IMR-90 (cell line): ENCODE results near the gene VHLL. TPM values are rescaled to one million over a fixed set of nuclear protein-coding genes. Genes with fewer than 3 reads are reported as not detected.
A peak's percentile ranks its signal among the peaks of the same experiment; 100 is the strongest.

Source experiments
- ATAC-seq: fragments of 200-7000 bp; cut with Tn5 transposase; 2 replicates; pipeline ENCODE4 v1.9.1; 2020; ENCODE audit warnings: low read depth, mild to moderate bottlenecking, moderate library complexity
- BruUV-seq: library from RNA; stranded (reverse); fragments of 400-500 nt; replicated peaks from 2 replicates; lab custom pipeline; 2021; lab: Mats Ljungman, UMichigan
- CTCF ChIA-PET: fragments of 300-600 bp; formaldehyde crosslinking; extraction: SDS; loops from one replicate; lab custom pipeline; 2021; ENCODE audit warnings: antibody characterized with exemption; lab: Yijun Ruan, JAX
- POLR2A ChIA-PET: fragments of 300-600 bp; sonication (Branson Sonifier 250); formaldehyde crosslinking; loops from one replicate; lab custom pipeline; 2022; ENCODE audit warnings: antibody characterized with exemption; ENCODE audit not compliant: unreplicated experiment; lab: Charles Lee
- DNase-seq: peaks from one replicate; pipeline ENCODE4 v3.0.0; 2013
- H2AFZ ChIP-seq: replicated peaks from 2 replicates; pipeline ENCODE3; 2013; ENCODE audit warnings: low read length, mild to moderate bottlenecking; ENCODE audit not compliant: poor library complexity
- H2AK5ac ChIP-seq: 2 replicates; pipeline ENCODE4 v1.6.1; 2013; ENCODE audit warnings: low read depth, low read length, inconsistent platforms
- H2AK9ac ChIP-seq: replicated peaks from 2 replicates; pipeline ENCODE3; 2013; ENCODE audit warnings: mild to moderate bottlenecking, low read depth, low read length, moderate library complexity; ENCODE audit not compliant: poor library complexity
- H2BK120ac ChIP-seq: 2 replicates; pipeline ENCODE4 v1.6.1; 2013; ENCODE audit warnings: low read depth, low read length, inconsistent platforms
- H2BK15ac ChIP-seq: 3 replicates; pipeline ENCODE4 v1.6.1; 2013; ENCODE audit warnings: low read depth, low read length, inconsistent platforms
- H2BK20ac ChIP-seq: 2 replicates; pipeline ENCODE4 v1.6.1; 2013; ENCODE audit warnings: low read depth, mild to moderate bottlenecking, inconsistent platforms, low read length, moderate library complexity
- H2BK5ac ChIP-seq: 2 replicates; pipeline ENCODE4 v1.6.1; 2013; ENCODE audit warnings: mild to moderate bottlenecking, low read depth, low read length, inconsistent platforms; ENCODE audit not compliant: poor library complexity, severe bottlenecking
- H3K14ac ChIP-seq: replicated peaks from 2 replicates; pipeline ENCODE4 v1.6.1; 2013; ENCODE audit warnings: low read depth, low read length, inconsistent platforms
- H3K18ac ChIP-seq: 2 replicates; pipeline ENCODE4 v1.6.1; 2013; ENCODE audit warnings: low read depth, low read length, control low read depth
- H3K23ac ChIP-seq: 2 replicates; pipeline ENCODE4 v1.6.1; 2013; ENCODE audit warnings: low read depth, low read length, inconsistent platforms
- H3K27ac ChIP-seq: 2 replicates; pipeline ENCODE4 v1.5.1; 2013; ENCODE audit warnings: mild to moderate bottlenecking, control low read depth, low read length; ENCODE audit not compliant: insufficient read depth
- H3K27me3 ChIP-seq: 2 replicates; pipeline ENCODE4 v1.6.1; 2013; ENCODE audit warnings: low read length; ENCODE audit not compliant: control insufficient read depth, insufficient read depth
- H3K36me3 ChIP-seq: 2 replicates; pipeline ENCODE4 v1.6.1; 2013; ENCODE audit warnings: low read length, mixed read lengths; ENCODE audit not compliant: control insufficient read depth, insufficient read depth
- H3K4ac ChIP-seq: 2 replicates; pipeline ENCODE4 v1.6.1; 2013; ENCODE audit warnings: low read depth, low read length, inconsistent platforms
- H3K4me1 ChIP-seq: 2 replicates; pipeline ENCODE4 v1.6.1; 2013; ENCODE audit warnings: low read length, mixed read lengths; ENCODE audit not compliant: control insufficient read depth, insufficient read depth
- H3K4me2 ChIP-seq: 2 replicates; pipeline ENCODE4 v1.6.1; 2013; ENCODE audit warnings: low read depth, mild to moderate bottlenecking, control low read depth, low read length, moderate library complexity
- H3K4me3 ChIP-seq: 2 replicates; pipeline ENCODE4 v1.5.1; 2013; ENCODE audit warnings: low read depth, mild to moderate bottlenecking, control low read depth, low read length, moderate library complexity; ENCODE audit not compliant: insufficient read depth
- H3K56ac ChIP-seq: 2 replicates; pipeline ENCODE4 v1.6.1; 2013; ENCODE audit warnings: low read length, inconsistent platforms; ENCODE audit not compliant: insufficient read depth; ENCODE audit errors: extremely low read depth
- H3K79me1 ChIP-seq, 2 experiments: 2 replicates each; pipeline ENCODE4 v1.6.1; 2013; ENCODE audit warnings: low read length in 2 of 2, inconsistent platforms in 1 of 2, low read depth in 1 of 2
- H3K9ac ChIP-seq: 2 replicates; pipeline ENCODE4 v1.6.1; 2013; ENCODE audit warnings: low read depth, low read length, control low read depth
- H3K9me1 ChIP-seq: 2 replicates; pipeline ENCODE4 v1.6.1; 2013; ENCODE audit warnings: low read length, inconsistent platforms; ENCODE audit not compliant: insufficient read depth
- H3K9me3 ChIP-seq: 2 replicates; pipeline ENCODE4 v1.6.1; 2013; ENCODE audit warnings: low read length; ENCODE audit not compliant: control insufficient read depth, insufficient read depth
- H4K20me1 ChIP-seq: 2 replicates; pipeline ENCODE4 v1.6.1; 2013; ENCODE audit warnings: low read length, inconsistent platforms; ENCODE audit not compliant: insufficient read depth
- H4K5ac ChIP-seq: 2 replicates; pipeline ENCODE4 v1.6.1; 2013; ENCODE audit warnings: mild to moderate bottlenecking, low read depth, low read length, control low read depth
- H4K8ac ChIP-seq, 2 experiments: 2 replicates each; pipeline ENCODE4 v1.6.1; 2013; ENCODE audit warnings: low read depth in 2 of 2, low read length in 2 of 2, control low read depth in 1 of 2, inconsistent platforms in 1 of 2
- H4K91ac ChIP-seq: 2 replicates; pipeline ENCODE4 v1.6.1; 2013; ENCODE audit warnings: low read depth, low read length, inconsistent platforms; ENCODE audit not compliant: insufficient read depth
- MAZ ChIP-seq: IDR thresholded peaks from 2 replicates; pipeline ENCODE4 v1.6.1; 2012; ENCODE audit warnings: low read depth, mild to moderate bottlenecking, low read length, improper control_type of control experiment, moderate library complexity, borderline replicate concordance
- POLR2A ChIP-seq: IDR thresholded peaks from 2 replicates; pipeline ENCODE4 v1.6.1; 2012; ENCODE audit warnings: mild to moderate bottlenecking, low read depth, low read length
- WGBS, 2 experiments: methylation state at CpG; one replicate each; pipeline versions ENCODE4 v1.1.5 to v1.1.7; 2013; ENCODE audit warnings: missing lambda C conversion rate in 2 of 2; ENCODE audit not compliant: insufficient read length in 1 of 2; ENCODE audit errors: extremely low coverage in 2 of 2; 5-methylcytosine and 5-hydroxymethylcytosine counted together
- dilution Hi-C: fragments of 300-500 bp; cut with HindIII; formaldehyde crosslinking; loops from one replicate; pipeline ENCODE4 v1.14.3; 2018; ENCODE audit warnings: low sequenced_read_pairs; ENCODE audit not compliant: unreplicated experiment
- in situ Hi-C: fragments of 300-500 bp; cut with MboI; formaldehyde crosslinking; loops from 3 replicates; pipeline ENCODE4 v1.14.3; 2019; ENCODE audit warnings: low sequenced_read_pairs, inconsistent platforms, mixed read lengths
- intact Hi-C: fragments of 100-400 bp; cut with micrococcal nuclease; formaldehyde crosslinking; loops from 2 replicates; pipeline ENCODE4 v1.10.0; 2022
- polyA plus RNA-seq, 3 experiments: library from polyadenylated mRNA; depleted of rRNA; stranded (reverse); fragments of >200 nt; gene quantifications; 2 replicates each; pipeline ENCODE4 v1.2.3, GENCODE V29; 2012; ENCODE audit warnings: low replicate concordance in 1 of 3
- total RNA-seq: library from RNA; depleted of rRNA; stranded (reverse); fragments of >200 nt; gene quantifications from 2 replicates; pipeline ENCODE4 v1.2.3, GENCODE V29; 2012

VHLL gene
- total and polyA plus RNA-seq, 2 of the 4 experiments (the other 2 are of a cell fraction), result not detected

GRCh38 chr1:156281693-156282478 lies 17.2 kb downstream of the VHLL start:
- Histone ChIP-seq H4K91ac (peak overlapping the region; percentile 21), H2AFZ (peak overlapping the region; percentile 65), H2BK120ac (no peak overlapping the region), H2BK5ac (peak overlapping the region; percentile 4), H3K27ac (peak overlapping the region; percentile 78), H2AK9ac (peak overlapping the region; percentile 90), H3K79me1 (peaks cover 45 to 71% of the 10 kb centered on the region in 2 experiments; a peak in 3 of 4 replicates), H3K4ac (peak overlapping the region; percentile 53), H3K56ac (peak overlapping the region; percentile 79), H4K5ac (peak overlapping the region; percentile 55), H3K18ac (peak overlapping the region; percentile 35; the same call in 1 of the 2 replicates), H3K4me3 (peak overlapping the region; percentile 67), H3K4me2 (peak overlapping the region; percentile 90), H3K9ac (peak overlapping the region; percentile 86), H3K9me1 (peaks cover 7% of the 10 kb centered on the region), H4K20me1 (peaks cover 32% of the 10 kb centered on the region), H3K36me3 (peaks cover 17% of the 10 kb centered on the region), H3K14ac (peak overlapping the region; percentile 88), H3K23ac (peak overlapping the region; percentile 25), H3K27me3 (no peaks in the 10 kb centered on the region), H4K8ac (peak overlapping the region; percentile 72 to 74), H3K9me3 (no peaks in the 10 kb centered on the region), H2BK15ac (no peak overlapping the region; the same call in 2 of the 3 replicates), H2BK20ac (no peak overlapping the region), H3K4me1 (peaks cover 9% of the 10 kb centered on the region), H2AK5ac (peak overlapping the region; percentile 76; the same call in 1 of the 2 replicates)
- TF ChIP-seq MAZ (no peak), POLR2A (peak; percentile 18; the same call in 1 of the 2 replicates)
- no TSS peak for BruUV-seq
- dilution Hi-C loops (no loop called here), intact Hi-C loops (no loop called here), in situ Hi-C loops (no loop called here)
- WGBS, 2 experiments, result 6% methylated on average over 3 of the region's 22 CpGs; no CpG with 5 or more reads in 1 of the 2 experiments
- ChIA-PET CTCF (interaction anchor here (0.6 to 1.0 kb wide), 2 partner anchors 17 to 342 kb away, joined by 3 to 7 read pairs; partner anchors contain the start of gene VHLL), POLR2A (interaction anchor here (0.6 to 1.7 kb wide), 4 partner anchors 14 to 69 kb away, joined by 3 to 8 read pairs (median 4); partner anchors contain the start of genes GLMP and PMF1)
- ATAC-seq (no peak), DNase-seq (peak; percentile 45)
